GM23338 (cell line): ENCODE results near the gene CES2. TPM values are rescaled to one million over a fixed set of nuclear protein-coding genes. Genes with fewer than 3 reads are reported as not detected.

ENCODE experiments used
- ATAC-seq: fragments of 200-7000 bp; cut with Tn5 transposase; 3 replicates; pipeline ENCODE4 v1.9.1; 2020
- DNase-seq: peaks from one replicate; pipeline ENCODE4 v3.0.0-alpha.2; 2015; ENCODE audit warnings: low spot score
- H2AFZ ChIP-seq: fragments of 200-600 bp; sonication (generic); 2 replicates; pipeline ENCODE4 v1.8.0; 2016; ENCODE audit warnings: antibody characterized with exemption, mild to moderate bottlenecking, moderate library complexity
- H3F3A ChIP-seq: fragments of 200-600 bp; sonication (generic); replicated peaks from 2 replicates; pipeline ENCODE4 v1.8.0; 2017; ENCODE audit warnings: antibody characterized with exemption, mixed run types, low read depth
- H3K27ac ChIP-seq: fragments of 200-600 bp; sonication (generic); 2 replicates; pipeline ENCODE4 v1.6.1; 2016; ENCODE audit warnings: low read depth
- H3K27me3 ChIP-seq: fragments of 200-600 bp; sonication (generic); 2 replicates; pipeline ENCODE4 v1.8.0; 2016; ENCODE audit warnings: mild to moderate bottlenecking, mixed run types, moderate library complexity; ENCODE audit not compliant: insufficient read depth
- H3K36me3 ChIP-seq: fragments of 200-600 bp; sonication (generic); 2 replicates; pipeline ENCODE4 v1.8.0; 2016; ENCODE audit warnings: mild to moderate bottlenecking; ENCODE audit not compliant: insufficient read depth
- H3K4me1 ChIP-seq: fragments of 200-600 bp; sonication (generic); 2 replicates; pipeline ENCODE4 v1.8.0; 2016; ENCODE audit warnings: mild to moderate bottlenecking, moderate library complexity; ENCODE audit not compliant: insufficient read depth
- H3K4me2 ChIP-seq: fragments of 200-600 bp; sonication (generic); 2 replicates; pipeline ENCODE4 v1.7.1; 2017; ENCODE audit warnings: mixed run types
- H3K4me3 ChIP-seq: fragments of 200-600 bp; sonication (generic); 2 replicates; pipeline ENCODE4 v1.6.1; 2016; ENCODE audit warnings: mixed run types
- H3K79me2 ChIP-seq: fragments of 200-600 bp; sonication (generic); replicated peaks from 2 replicates; pipeline ENCODE4 v1.8.0; 2017; ENCODE audit warnings: mild to moderate bottlenecking; ENCODE audit not compliant: insufficient read depth
- H3K9me2 ChIP-seq: fragments of 200-600 bp; sonication (generic); 2 replicates; pipeline ENCODE4 v1.8.0; 2017; ENCODE audit not compliant: insufficient read depth
- H4K20me1 ChIP-seq: fragments of 200-600 bp; sonication (generic); replicated peaks from 2 replicates; pipeline ENCODE4 v1.8.0; 2017; ENCODE audit warnings: mild to moderate bottlenecking; ENCODE audit not compliant: insufficient read depth
- H3K27ac Mint-ChIP-seq: 2 replicates; pipeline ENCODE4 v1.8.0; 2020; ENCODE audit warnings: inconsistent platforms, mild to moderate bottlenecking, moderate library complexity, mixed read lengths
- H3K27me3 Mint-ChIP-seq: 3 replicates; pipeline ENCODE4 v1.8.0; 2022; ENCODE audit warnings: low read depth, mild to moderate bottlenecking, moderate library complexity, mixed read lengths, inconsistent platforms; ENCODE audit not compliant: insufficient read depth, poor library complexity
- H3K36me3 Mint-ChIP-seq: 3 replicates; pipeline ENCODE4 v1.8.0; 2021; ENCODE audit warnings: low read depth, mild to moderate bottlenecking, inconsistent platforms, moderate library complexity, mixed read lengths
- H3K4me1 Mint-ChIP-seq: 3 replicates; pipeline ENCODE4 v1.8.0; 2020; ENCODE audit warnings: mild to moderate bottlenecking, inconsistent platforms, mixed read lengths
- H3K4me3 Mint-ChIP-seq: 3 replicates; pipeline ENCODE4 v1.8.0; 2021; ENCODE audit warnings: moderate library complexity, mild to moderate bottlenecking, inconsistent platforms, mixed read lengths
- H3K9me3 Mint-ChIP-seq: 3 replicates; pipeline ENCODE4 v1.8.0; 2020; ENCODE audit warnings: moderate library complexity, mild to moderate bottlenecking, inconsistent platforms, mixed read lengths
- CTCF ChIP-seq, 2 experiments: fragments of 200-600 bp in 1 of 2; sonication (generic) in 1 of 2; conservative IDR thresholded peaks; 2 replicates each; pipeline versions ENCODE4 v1.5.1 to v1.6.1; 2016 to 2017; ENCODE audit warnings: antibody characterized with exemption in 2 of 2, low read depth in 2 of 2, mild to moderate bottlenecking in 2 of 2, moderate library complexity in 1 of 2
- EZH2 ChIP-seq: fragments of 200-600 bp; sonication (generic); IDR thresholded peaks from one replicate; pipeline ENCODE4 v1.8.0; 2017; ENCODE audit warnings: antibody characterized with exemption, mild to moderate bottlenecking, low read depth; ENCODE audit not compliant: unreplicated experiment
- EZH2phosphoT487 ChIP-seq: fragments of 200-600 bp; sonication (generic); IDR thresholded peaks from one replicate; pipeline ENCODE4 v1.8.1; 2018; ENCODE audit warnings: antibody characterized with exemption; ENCODE audit not compliant: unreplicated experiment
- JUNB ChIP-seq: IDR thresholded peaks from one replicate; pipeline ENCODE4 v1.6.1; 2016; ENCODE audit warnings: antibody characterized with exemption; ENCODE audit not compliant: unreplicated experiment
- POLR2AphosphoS5 ChIP-seq: IDR thresholded peaks from 2 replicates; pipeline ENCODE4 v1.6.1; 2016; ENCODE audit warnings: antibody characterized with exemption, low read depth
- REST ChIP-seq: IDR thresholded peaks from one replicate; pipeline ENCODE4 v1.6.1; 2018; ENCODE audit warnings: antibody characterized with exemption; ENCODE audit not compliant: unreplicated experiment
- STAT1 ChIP-seq: IDR thresholded peaks from one replicate; pipeline ENCODE4 v1.6.1; 2016; ENCODE audit warnings: antibody characterized with exemption; ENCODE audit not compliant: unreplicated experiment
- ZNF114 ChIP-seq: fragments of 250-450 bp; sonication (Bioruptor Pico); IDR thresholded peaks from 2 replicates; pipeline ENCODE4 v1.5.0; 2020; ENCODE audit warnings: mild to moderate bottlenecking, moderate library complexity
- polyA plus RNA-seq: library from polyadenylated mRNA; unstranded; fragments of >200 nt; fragmentation: Nextera tagmentation; extraction: Ambion mirVana; gene quantifications from 2 replicates; pipeline ENCODE4 v1.2.1, GENCODE V29; 2016
- total RNA-seq: library from RNA; depleted of rRNA; stranded (reverse); fragments of >200 nt; shearing (Covaris generic); gene quantifications from 2 replicates; pipeline ENCODE4 v1.2.3, GENCODE V29; 2014
- TF ChIP-seq, protein P1 (sequence below): fragments of 250-450 bp; sonication (Bioruptor Pico); IDR thresholded peaks from 2 replicates; pipeline ENCODE4 v1.5.0; 2020; ENCODE audit warnings: mild to moderate bottlenecking, moderate library complexity

Gene CES2
- total and polyA plus RNA-seq, 2 experiments from 2014 or later: 5.0 to 9.3 TPM

GRCh38 chr16:66920924-66921680 lies 14.2 kb upstream of the CES2 start:
- H3K4me3 ChIP-seq: no peak overlapping the region
- Mint-ChIP-seq H3K36me3 (no peaks in the 10 kb centered on the region), H3K27me3 (peaks cover 29% of the 10 kb centered on the region), H3K4me1 (no peaks in the 10 kb centered on the region; the same call in 2 of the 3 replicates), H3K4me3 (no peak overlapping the region; the same call in 2 of the 3 replicates), H3K27ac (no peak overlapping the region), H3K9me3 (no peaks in the 10 kb centered on the region; the same call in 2 of the 3 replicates)
- ATAC-seq (no peak), DNase-seq (no peak)
- no peak overlapping the region for H3K27ac ChIP-seq
- no peaks in the 10 kb centered on the region for H4K20me1 ChIP-seq
- no peaks in the 10 kb centered on the region for H3K79me2 ChIP-seq
- peaks cover 32% of the 10 kb centered on the region for H3K27me3 ChIP-seq
- H3K36me3 ChIP-seq: no peaks in the 10 kb centered on the region
- no peaks in the 10 kb centered on the region for H3K9me2 ChIP-seq
- H2AFZ ChIP-seq: 0 out of 2 replicates have a peak overlapping the region, but pooled peaks have one; percentile 63
- H3F3A ChIP-seq: no peaks in the 10 kb centered on the region
- TF ChIP-seq STAT1 (no peak), POLR2AphosphoS5 (no peak), EZH2phosphoT487 (no peak), JUNB (no peak), EZH2 (no peak), CTCF (conservative IDR thresholded peaks at IDR 0.05; ENCODE audit: low read depth in 2 of 2) (no peak), REST (no peak), ZNF114 (CRISPR knock-in tag) (no peak)
- TF ChIP-seq, protein P1, sequence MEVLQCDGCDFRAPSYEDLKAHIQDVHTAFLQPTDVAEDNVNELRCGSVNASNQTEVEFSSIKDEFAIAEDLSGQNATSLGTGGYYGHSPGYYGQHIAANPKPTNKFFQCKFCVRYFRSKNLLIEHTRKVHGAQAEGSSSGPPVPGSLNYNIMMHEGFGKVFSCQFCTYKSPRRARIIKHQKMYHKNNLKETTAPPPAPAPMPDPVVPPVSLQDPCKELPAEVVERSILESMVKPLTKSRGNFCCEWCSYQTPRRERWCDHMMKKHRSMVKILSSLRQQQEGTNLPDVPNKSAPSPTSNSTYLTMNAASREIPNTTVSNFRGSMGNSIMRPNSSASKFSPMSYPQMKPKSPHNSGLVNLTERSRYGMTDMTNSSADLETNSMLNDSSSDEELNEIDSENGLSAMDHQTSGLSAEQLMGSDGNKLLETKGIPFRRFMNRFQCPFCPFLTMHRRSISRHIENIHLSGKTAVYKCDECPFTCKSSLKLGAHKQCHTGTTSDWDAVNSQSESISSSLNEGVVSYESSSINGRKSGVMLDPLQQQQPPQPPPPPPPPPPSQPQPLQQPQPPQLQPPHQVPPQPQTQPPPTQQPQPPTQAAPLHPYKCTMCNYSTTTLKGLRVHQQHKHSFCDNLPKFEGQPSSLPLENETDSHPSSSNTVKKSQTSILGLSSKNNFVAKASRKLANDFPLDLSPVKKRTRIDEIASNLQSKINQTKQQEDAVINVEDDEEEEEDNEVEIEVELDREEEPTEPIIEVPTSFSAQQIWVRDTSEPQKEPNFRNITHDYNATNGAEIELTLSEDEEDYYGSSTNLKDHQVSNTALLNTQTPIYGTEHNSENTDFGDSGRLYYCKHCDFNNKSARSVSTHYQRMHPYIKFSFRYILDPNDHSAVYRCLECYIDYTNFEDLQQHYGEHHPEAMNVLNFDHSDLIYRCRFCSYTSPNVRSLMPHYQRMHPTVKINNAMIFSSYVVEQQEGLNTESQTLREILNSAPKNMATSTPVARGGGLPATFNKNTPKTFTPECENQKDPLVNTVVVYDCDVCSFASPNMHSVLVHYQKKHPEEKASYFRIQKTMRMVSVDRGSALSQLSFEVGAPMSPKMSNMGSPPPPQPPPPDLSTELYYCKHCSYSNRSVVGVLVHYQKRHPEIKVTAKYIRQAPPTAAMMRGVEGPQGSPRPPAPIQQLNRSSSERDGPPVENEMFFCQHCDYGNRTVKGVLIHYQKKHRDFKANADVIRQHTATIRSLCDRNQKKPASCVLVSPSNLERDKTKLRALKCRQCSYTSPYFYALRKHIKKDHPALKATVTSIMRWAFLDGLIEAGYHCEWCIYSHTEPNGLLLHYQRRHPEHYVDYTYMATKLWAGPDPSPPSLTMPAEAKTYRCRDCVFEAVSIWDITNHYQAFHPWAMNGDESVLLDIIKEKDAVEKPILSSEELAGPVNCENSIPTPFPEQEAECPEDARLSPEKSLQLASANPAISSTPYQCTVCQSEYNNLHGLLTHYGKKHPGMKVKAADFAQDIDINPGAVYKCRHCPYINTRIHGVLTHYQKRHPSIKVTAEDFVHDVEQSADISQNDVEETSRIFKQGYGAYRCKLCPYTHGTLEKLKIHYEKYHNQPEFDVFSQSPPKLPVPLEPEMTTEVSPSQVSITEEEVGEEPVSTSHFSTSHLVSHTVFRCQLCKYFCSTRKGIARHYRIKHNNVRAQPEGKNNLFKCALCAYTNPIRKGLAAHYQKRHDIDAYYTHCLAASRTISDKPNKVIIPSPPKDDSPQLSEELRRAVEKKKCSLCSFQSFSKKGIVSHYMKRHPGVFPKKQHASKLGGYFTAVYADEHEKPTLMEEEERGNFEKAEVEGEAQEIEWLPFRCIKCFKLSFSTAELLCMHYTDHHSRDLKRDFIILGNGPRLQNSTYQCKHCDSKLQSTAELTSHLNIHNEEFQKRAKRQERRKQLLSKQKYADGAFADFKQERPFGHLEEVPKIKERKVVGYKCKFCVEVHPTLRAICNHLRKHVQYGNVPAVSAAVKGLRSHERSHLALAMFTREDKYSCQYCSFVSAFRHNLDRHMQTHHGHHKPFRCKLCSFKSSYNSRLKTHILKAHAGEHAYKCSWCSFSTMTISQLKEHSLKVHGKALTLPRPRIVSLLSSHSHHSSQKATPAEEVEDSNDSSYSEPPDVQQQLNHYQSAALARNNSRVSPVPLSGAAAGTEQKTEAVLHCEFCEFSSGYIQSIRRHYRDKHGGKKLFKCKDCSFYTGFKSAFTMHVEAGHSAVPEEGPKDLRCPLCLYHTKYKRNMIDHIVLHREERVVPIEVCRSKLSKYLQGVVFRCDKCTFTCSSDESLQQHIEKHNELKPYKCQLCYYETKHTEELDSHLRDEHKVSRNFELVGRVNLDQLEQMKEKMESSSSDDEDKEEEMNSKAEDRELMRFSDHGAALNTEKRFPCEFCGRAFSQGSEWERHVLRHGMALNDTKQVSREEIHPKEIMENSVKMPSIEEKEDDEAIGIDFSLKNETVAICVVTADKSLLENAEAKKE: no peak
- H3K4me2 ChIP-seq: no peak overlapping the region
- H3K4me1 ChIP-seq: no peaks in the 10 kb centered on the region
